HepG2 (cell line): ENCODE data around the gene TRAPPC12. TPM values are rescaled to one million over a fixed set of nuclear protein-coding genes. Genes with fewer than 3 reads are reported as not detected.

Source experiments
- ATAC-seq: fragments of 200-7000 bp; cut with Tn5 transposase; 3 replicates; pipeline ENCODE4 v1.9.1; 2020; ENCODE audit warnings: mild to moderate bottlenecking, moderate library complexity
- BruUV-seq: library from RNA; stranded (reverse); fragments of 400-500 nt; replicated peaks from 2 replicates; lab custom pipeline; 2021; lab: Mats Ljungman, UMichigan
- CTCF ChIA-PET: fragments of 300-600 bp; formaldehyde crosslinking; extraction: SDS; loops from one replicate; lab custom pipeline; 2021; ENCODE audit warnings: low total read pairs, inconsistent platforms, low intra/inter-chr PET ratio; lab: Yijun Ruan, JAX
- POLR2A ChIA-PET: fragments of 350-600 bp; sonication (Branson Sonifier 250); formaldehyde crosslinking; loops from one replicate; lab custom pipeline; 2020; ENCODE audit warnings: antibody characterized with exemption, inconsistent platforms; lab: Yijun Ruan, JAX
- DNase-seq: peaks from one replicate; pipeline ENCODE4 v3.0.0-alpha.2; 2015; ENCODE audit warnings: low spot score
- FAIRE-seq: peaks from 3 replicates; lab custom pipeline; 2011; peaks lifted over from hg19 to GRCh38; lab: Jason Lieb, UNC
- H2AFZ ChIP-seq: one replicate; pipeline ENCODE4 v1.6.1; 2011; ENCODE audit warnings: low read length, inconsistent platforms
- H3K27ac ChIP-seq: fragments of 300-600 bp; 3 replicates; pipeline ENCODE4 v1.8.0; 2011; ENCODE audit warnings: mixed run types, mild to moderate bottlenecking, mixed read lengths, low read length, inconsistent platforms; ENCODE audit not compliant: insufficient read depth; ENCODE audit errors: extremely low read length
- H3K27me3 ChIP-seq, 2 experiments: fragments of 200-600 bp in 1 of 2; 2 replicates in 1 of 2; 3 replicates in 1 of 2; pipeline versions ENCODE4 v1.6.0 to v1.8.0; 2011; ENCODE audit warnings: low read length in 2 of 2, mild to moderate bottlenecking in 2 of 2, moderate library complexity in 2 of 2, inconsistent platforms in 1 of 2; ENCODE audit not compliant: insufficient read depth in 2 of 2, control insufficient read depth in 1 of 2
- H3K36me3 ChIP-seq, 2 experiments: fragments of 200-600 bp in 1 of 2; replicated peaks in 1 of 2; 2 replicates in 1 of 2; 3 replicates in 1 of 2; pipeline versions ENCODE4 v1.5.1 to v1.8.0; 2011; ENCODE audit warnings: low read length in 2 of 2, inconsistent platforms in 1 of 2; ENCODE audit not compliant: insufficient read depth in 2 of 2, control insufficient read depth in 1 of 2
- H3K4me1 ChIP-seq: 2 replicates; pipeline ENCODE4 v1.5.1; 2012; ENCODE audit warnings: low read length, inconsistent platforms; ENCODE audit not compliant: insufficient read depth
- H3K4me2 ChIP-seq: 2 replicates; pipeline ENCODE4 v1.6.0; 2011; ENCODE audit warnings: low read depth, low read length, inconsistent platforms
- H3K4me3 ChIP-seq, 3 experiments: fragments of 200-600 bp in 1 of 3; sonication (generic), shearing (Covaris generic) in 1 of 3; replicated peaks in 1 of 3; 2 replicates each; pipeline ENCODE4 v1.5.1; 2011 to 2016; ENCODE audit warnings: low read length in 3 of 3, inconsistent platforms in 2 of 3, low read depth in 2 of 3, mild to moderate bottlenecking in 2 of 3, control low read depth in 1 of 3, mixed read lengths in 1 of 3; ENCODE audit not compliant: insufficient read depth in 1 of 3
- H3K79me2 ChIP-seq: one replicate; pipeline ENCODE4 v1.6.1; 2011; ENCODE audit warnings: low read length, inconsistent platforms; ENCODE audit not compliant: insufficient read depth
- H3K9ac ChIP-seq: 2 replicates; pipeline ENCODE4 v1.6.0; 2011; ENCODE audit warnings: mild to moderate bottlenecking, low read depth, low read length, inconsistent platforms; ENCODE audit not compliant: insufficient read depth
- H3K9me3 ChIP-seq: 2 replicates; pipeline ENCODE4 v1.5.1; 2012; ENCODE audit warnings: mild to moderate bottlenecking, low read length
- H4K20me1 ChIP-seq: 2 replicates; pipeline ENCODE4 v1.6.0; 2011; ENCODE audit warnings: inconsistent platforms, mild to moderate bottlenecking, low read length, moderate library complexity; ENCODE audit not compliant: insufficient read depth
- FOXC1 ChIP-seq: sonication (generic); formaldehyde crosslinking; IDR thresholded peaks from 2 replicates; pipeline ENCODE4 v1.8.0; 2022; ENCODE audit warnings: mild to moderate bottlenecking, missing genetic modification reagents, borderline replicate concordance
- FOXJ3 ChIP-seq: sonication (generic); formaldehyde crosslinking; IDR thresholded peaks from 2 replicates; pipeline ENCODE4 v1.4.0; 2020; ENCODE audit warnings: missing genetic modification reagents, mild to moderate bottlenecking, borderline replicate concordance
- MED1 ChIP-seq: sonication (generic); formaldehyde crosslinking; IDR thresholded peaks from 2 replicates; pipeline ENCODE4 v1.4.0; 2020; ENCODE audit warnings: missing genetic modification reagents
- MYPOP ChIP-seq: sonication (generic); formaldehyde crosslinking; IDR thresholded peaks from 2 replicates; pipeline ENCODE4 v1.8.1; 2023; ENCODE audit warnings: mild to moderate bottlenecking, moderate library complexity, missing genetic modification reagents
- NFKB2 ChIP-seq: sonication (generic); formaldehyde crosslinking; IDR thresholded peaks from 2 replicates; pipeline ENCODE4 v1.4.0; 2020; ENCODE audit warnings: missing genetic modification reagents, borderline replicate concordance
- NR2F1 ChIP-seq, 2 experiments: fragments of 450-650 bp in 1 of 2; formaldehyde crosslinking in 1 of 2; IDR thresholded peaks; 2 replicates each; pipeline versions ENCODE4 v1.5.0 to v1.6.1; 2016 to 2020; ENCODE audit warnings: mild to moderate bottlenecking in 1 of 2, missing compliant biosample characterization in 1 of 2, missing genetic modification reagents in 1 of 2, moderate library complexity in 1 of 2
- PHF5A ChIP-seq: IDR thresholded peaks from one replicate; pipeline ENCODE4 v1.6.1; 2018; ENCODE audit warnings: low read depth, missing genetic modification reagents; ENCODE audit not compliant: unreplicated experiment
- RELA ChIP-seq: sonication (generic); formaldehyde crosslinking; IDR thresholded peaks from 2 replicates; pipeline ENCODE4 v1.4.0; 2020; ENCODE audit warnings: missing genetic modification reagents
- TBP ChIP-seq: sonication (generic); formaldehyde crosslinking; IDR thresholded peaks from 2 replicates; pipeline ENCODE4 v1.5.0; 2020; ENCODE audit warnings: missing genetic modification reagents
- ZBTB10 ChIP-seq: sonication (generic); formaldehyde crosslinking; IDR thresholded peaks from 2 replicates; pipeline ENCODE4 v1.4.0; 2020; ENCODE audit warnings: missing genetic modification reagents, borderline replicate concordance
- ZFY ChIP-seq: sonication (generic); formaldehyde crosslinking; IDR thresholded peaks from 2 replicates; pipeline ENCODE4 v1.4.0; 2020; ENCODE audit warnings: missing genetic modification reagents
- ZNF550 ChIP-seq: sonication (generic); formaldehyde crosslinking; IDR thresholded peaks from 2 replicates; pipeline ENCODE4 v1.4.0; 2020; ENCODE audit warnings: mild to moderate bottlenecking, missing genetic modification reagents, borderline replicate concordance
- ZNF777 ChIP-seq: sonication (generic); formaldehyde crosslinking; IDR thresholded peaks from 2 replicates; pipeline ENCODE4 v1.4.0; 2020; ENCODE audit warnings: missing genetic modification reagents
- ZNF878 ChIP-seq: sonication (generic); formaldehyde crosslinking; IDR thresholded peaks from 2 replicates; pipeline ENCODE4 v1.8.1; 2023; ENCODE audit warnings: mild to moderate bottlenecking, missing genetic modification reagents, moderate library complexity
- WGBS: methylation state at CpG from one replicate; pipeline ENCODE4 v1.1.6; 2017; ENCODE audit warnings: low lambda C conversion rate; 5-methylcytosine and 5-hydroxymethylcytosine counted together
- in situ Hi-C: cut with HindIII; loops from 2 replicates; pipeline ENCODE4 v1.10.0; 2017; ENCODE audit warnings: low pct_unique_long_range_greater_than_20kb; ENCODE audit not compliant: extremely low pct_ligation_motif_present
- intact Hi-C: fragments of 100-400 bp; cut with micrococcal nuclease; formaldehyde crosslinking; loops from one replicate; pipeline ENCODE4 v1.10.0; 2022; ENCODE audit not compliant: unreplicated experiment
- polyA plus RNA-seq, 8 experiments: library from polyadenylated mRNA; depleted of rRNA in 3 of 8; stranded (reverse) in 7 of 8; unstranded in 1 of 8; fragments of >200 nt; fragmentation: Illumina TruSeq in 4 of 8; extraction: Trizol in 4 of 8; gene quantifications; 2 replicates each; pipeline versions ENCODE4 v1.2.1 to v1.2.3, GENCODE V29; 2011 to 2016; ENCODE audit warnings: low read depth in 4 of 8, missing spikeins in 1 of 8, mixed read lengths in 1 of 8; ENCODE audit not compliant: insufficient read depth in 1 of 8
- total RNA-seq, 5 experiments: library from RNA; depleted of rRNA; stranded (reverse); fragments of >200 nt; fragmentation: Illumina TruSeq; extraction: Trizol; gene quantifications; 2 replicates each; pipeline ENCODE4 v1.2.3, GENCODE V29; 2016; ENCODE audit warnings: low read depth in 1 of 5
- TF ChIP-seq, protein P1 (sequence below): sonication (generic); formaldehyde crosslinking; IDR thresholded peaks from 2 replicates; pipeline ENCODE4 v1.9.0; 2022; ENCODE audit warnings: low read depth, missing genetic modification reagents
- TF ChIP-seq, protein P2 (sequence below): IDR thresholded peaks from 2 replicates; pipeline ENCODE4 v1.6.1; 2012; ENCODE audit warnings: inconsistent platforms
- TF ChIP-seq, protein P3 (sequence below): sonication (generic); formaldehyde crosslinking; IDR thresholded peaks from 2 replicates; pipeline ENCODE4 v1.4.0; 2020; ENCODE audit warnings: missing genetic modification reagents, borderline replicate concordance

The TRAPPC12 gene
- total and polyA plus RNA-seq, 2 of the 13 experiments (the other 11 are each of a cell fraction or from before 2014, with no cell fraction given) = 46.4 to 97.7 TPM

DNA sequence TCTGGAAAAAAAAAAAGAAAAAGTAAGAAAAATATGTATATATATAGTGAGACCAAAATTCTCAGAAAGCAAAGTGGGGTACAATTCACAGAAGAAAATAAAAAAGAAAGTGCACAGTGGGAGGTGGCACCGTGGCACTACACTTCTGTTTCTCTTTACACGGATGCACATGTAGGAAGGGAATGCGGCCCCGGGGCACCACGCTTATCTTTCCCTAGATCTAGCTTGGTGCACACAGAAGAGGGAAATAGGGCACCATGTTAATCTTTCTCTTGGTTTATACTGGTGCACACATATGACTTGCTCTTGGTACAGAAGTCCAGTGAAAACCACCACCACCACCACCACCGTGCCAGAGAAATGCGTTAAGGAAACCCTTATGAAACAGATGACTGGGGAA is 33.9 kb upstream of the TRAPPC12 start (continued):
- TF ChIP-seq FOXJ3 (CRISPR knock-in tag) (no peak), NR2F1 (CRISPR knock-in tag; IDR thresholded peaks at IDR 0.05) (no peak)

GRCh38 chr2:3348767-3349166 is 30.7 kb upstream of the TRAPPC12 start:
- Histone ChIP-seq H3K27me3 (no peaks in the 10 kb centered on the region), H3K79me2 (peaks cover 2% of the 10 kb centered on the region), H3K9ac (no peak overlapping the region), H3K36me3 (peaks cover 13 to 49% of the 10 kb centered on the region in 2 experiments)
- peak; percentile 18 for ATAC-seq
- TF ChIP-seq FOXC1 (CRISPR knock-in tag) (no peak), MYPOP (CRISPR knock-in tag) (no peak), MED1 (no peak), ZFY (CRISPR knock-in tag) (no peak), NR2F1 (CRISPR knock-in tag; IDR thresholded peaks at IDR 0.05) (no peak), TBP (CRISPR knock-in tag) (no peak), ZNF550 (CRISPR knock-in tag) (no peak), ZNF878 (CRISPR knock-in tag) (no peak), ZBTB10 (CRISPR knock-in tag) (no peak), ZNF777 (CRISPR knock-in tag) (no peak), PHF5A (CRISPR knock-in tag) (no peak), RELA (CRISPR knock-in tag) (no peak), NFKB2 (no peak)
- TF ChIP-seq, protein P1, sequence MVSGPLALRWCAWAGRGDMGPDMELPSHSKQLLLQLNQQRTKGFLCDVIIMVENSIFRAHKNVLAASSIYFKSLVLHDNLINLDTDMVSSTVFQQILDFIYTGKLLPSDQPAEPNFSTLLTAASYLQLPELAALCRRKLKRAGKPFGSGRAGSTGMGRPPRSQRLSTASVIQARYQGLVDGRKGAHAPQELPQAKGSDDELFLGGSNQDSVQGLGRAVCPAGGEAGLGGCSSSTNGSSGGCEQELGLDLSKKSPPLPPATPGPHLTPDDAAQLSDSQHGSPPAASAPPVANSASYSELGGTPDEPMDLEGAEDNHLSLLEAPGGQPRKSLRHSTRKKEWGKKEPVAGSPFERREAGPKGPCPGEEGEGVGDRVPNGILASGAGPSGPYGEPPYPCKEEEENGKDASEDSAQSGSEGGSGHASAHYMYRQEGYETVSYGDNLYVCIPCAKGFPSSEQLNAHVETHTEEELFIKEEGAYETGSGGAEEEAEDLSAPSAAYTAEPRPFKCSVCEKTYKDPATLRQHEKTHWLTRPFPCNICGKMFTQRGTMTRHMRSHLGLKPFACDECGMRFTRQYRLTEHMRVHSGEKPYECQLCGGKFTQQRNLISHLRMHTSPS (CRISPR knock-in tag) = no peak
- TF ChIP-seq, protein P2, sequence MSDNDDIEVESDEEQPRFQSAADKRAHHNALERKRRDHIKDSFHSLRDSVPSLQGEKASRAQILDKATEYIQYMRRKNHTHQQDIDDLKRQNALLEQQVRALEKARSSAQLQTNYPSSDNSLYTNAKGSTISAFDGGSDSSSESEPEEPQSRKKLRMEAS = no peak
- TF ChIP-seq, protein P3, sequence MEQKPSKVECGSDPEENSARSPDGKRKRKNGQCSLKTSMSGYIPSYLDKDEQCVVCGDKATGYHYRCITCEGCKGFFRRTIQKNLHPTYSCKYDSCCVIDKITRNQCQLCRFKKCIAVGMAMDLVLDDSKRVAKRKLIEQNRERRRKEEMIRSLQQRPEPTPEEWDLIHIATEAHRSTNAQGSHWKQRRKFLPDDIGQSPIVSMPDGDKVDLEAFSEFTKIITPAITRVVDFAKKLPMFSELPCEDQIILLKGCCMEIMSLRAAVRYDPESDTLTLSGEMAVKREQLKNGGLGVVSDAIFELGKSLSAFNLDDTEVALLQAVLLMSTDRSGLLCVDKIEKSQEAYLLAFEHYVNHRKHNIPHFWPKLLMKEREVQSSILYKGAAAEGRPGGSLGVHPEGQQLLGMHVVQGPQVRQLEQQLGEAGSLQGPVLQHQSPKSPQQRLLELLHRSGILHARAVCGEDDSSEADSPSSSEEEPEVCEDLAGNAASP (CRISPR knock-in tag) = no peak
- TF ChIP-seq, all 625 proteins: peak for 0
- Histone ChIP-seq H2AFZ (no peak overlapping the region), H3K9me3 (no peaks in the 10 kb centered on the region), H4K20me1 (no peaks in the 10 kb centered on the region), H3K4me1 (no peaks in the 10 kb centered on the region), H3K4me2 (no peak overlapping the region), H3K27ac (no peak overlapping the region), H3K4me3 (no peak overlapping the region)
- ChIA-PET CTCF (no interaction called here), POLR2A (no interaction called here)
- intact Hi-C loops (no loop called here), in situ Hi-C loops (no loop called here)
- no peak for FAIRE-seq
- BruUV-seq = no TSS peak
- 99% methylated on average over 11 of the region's 12 CpGs for WGBS
- no peak for DNase-seq
